HepG2 (cell line): ENCODE results near the gene COPS3. TPM values are rescaled to one million over a fixed set of nuclear protein-coding genes. Genes with fewer than 3 reads are reported as not detected.
A peak's percentile ranks its signal among the peaks of the same experiment; 100 is the strongest.

Source experiments
- HHEX ChIP-seq: IDR thresholded peaks from 2 replicates; pipeline ENCODE4 v1.6.1; 2016; ENCODE audit warnings: control low read depth
- HNRNPH1 ChIP-seq: fragments of 200-400 bp; formaldehyde crosslinking; optimal IDR thresholded peaks from 2 replicates; pipeline ENCODE3; 2017; ENCODE audit warnings: mild to moderate bottlenecking, low read depth, low read length
- HOXA3 ChIP-seq: sonication (generic); formaldehyde crosslinking; IDR thresholded peaks from 2 replicates; pipeline ENCODE4 v1.5.0; 2020; ENCODE audit warnings: missing genetic modification reagents
- MED8 ChIP-seq: sonication (generic); formaldehyde crosslinking; IDR thresholded peaks from 2 replicates; pipeline ENCODE4 v1.8.1; 2023; ENCODE audit warnings: mild to moderate bottlenecking, missing genetic modification reagents; ENCODE audit not compliant: insufficient replicate concordance
- RARG ChIP-seq: sonication (generic); formaldehyde crosslinking; IDR thresholded peaks from 2 replicates; pipeline ENCODE4 v1.4.0; 2020; ENCODE audit warnings: low read depth, mild to moderate bottlenecking, missing genetic modification reagents
- SOX13 ChIP-seq, 3 experiments: fragments of 450-650 bp in 1 of 3; sonication (generic) in 1 of 3; formaldehyde crosslinking in 1 of 3; IDR thresholded peaks in 2 of 3; conservative IDR thresholded peaks in 1 of 3; 2 replicates each; pipeline versions ENCODE4 v1.5.0 to v1.6.1; 2016 to 2020; ENCODE audit warnings: antibody characterized with exemption in 1 of 3, mild to moderate bottlenecking in 1 of 3, missing compliant biosample characterization in 1 of 3, missing genetic modification reagents in 1 of 3, moderate library complexity in 1 of 3
- ZBED4 ChIP-seq: sonication (generic); formaldehyde crosslinking; IDR thresholded peaks from 2 replicates; pipeline ENCODE4 v1.4.0; 2020; ENCODE audit warnings: missing genetic modification reagents, borderline replicate concordance
- ZNF264 ChIP-seq: sonication (generic); formaldehyde crosslinking; IDR thresholded peaks from 2 replicates; pipeline ENCODE4 v1.4.0; 2020; ENCODE audit warnings: missing genetic modification reagents
- ZNF572 ChIP-seq: sonication (generic); formaldehyde crosslinking; IDR thresholded peaks from 2 replicates; pipeline ENCODE4 v1.5.1; 2020; ENCODE audit warnings: mild to moderate bottlenecking, missing genetic modification reagents
- ZNF607 ChIP-seq: sonication (generic); formaldehyde crosslinking; IDR thresholded peaks from 2 replicates; pipeline ENCODE4 v1.5.1; 2020; ENCODE audit warnings: missing genetic modification reagents, mild to moderate bottlenecking, borderline replicate concordance
- ZNF691 ChIP-seq: sonication (generic); formaldehyde crosslinking; IDR thresholded peaks from 2 replicates; pipeline ENCODE4 v1.4.0; 2020; ENCODE audit warnings: missing genetic modification reagents, low read depth, mild to moderate bottlenecking, borderline replicate concordance
- ZNF704 ChIP-seq: sonication (generic); formaldehyde crosslinking; IDR thresholded peaks from 2 replicates; pipeline ENCODE4 v1.8.1; 2023; ENCODE audit warnings: mild to moderate bottlenecking, inconsistent platforms, moderate library complexity, missing genetic modification reagents, borderline replicate concordance
- ZNF775 ChIP-seq: sonication (generic); formaldehyde crosslinking; IDR thresholded peaks from 2 replicates; pipeline ENCODE4 v1.4.0; 2020; ENCODE audit warnings: missing genetic modification reagents, mild to moderate bottlenecking, moderate library complexity, borderline replicate concordance
- ZNF850 ChIP-seq: sonication (generic); formaldehyde crosslinking; conservative IDR thresholded peaks from 2 replicates; pipeline ENCODE4 v1.9.0; 2021; ENCODE audit warnings: mild to moderate bottlenecking, missing genetic modification reagents
- polyA plus RNA-seq, 8 experiments: library from polyadenylated mRNA; depleted of rRNA in 3 of 8; stranded (reverse) in 7 of 8; unstranded in 1 of 8; fragments of >200 nt; fragmentation: Illumina TruSeq in 4 of 8; extraction: Trizol in 4 of 8; gene quantifications; 2 replicates each; pipeline versions ENCODE4 v1.2.1 to v1.2.3, GENCODE V29; 2011 to 2016; ENCODE audit warnings: low read depth in 4 of 8, missing spikeins in 1 of 8, mixed read lengths in 1 of 8; ENCODE audit not compliant: insufficient read depth in 1 of 8
- total RNA-seq, 5 experiments: library from RNA; depleted of rRNA; stranded (reverse); fragments of >200 nt; fragmentation: Illumina TruSeq; extraction: Trizol; gene quantifications; 2 replicates each; pipeline ENCODE4 v1.2.3, GENCODE V29; 2016; ENCODE audit warnings: low read depth in 1 of 5

COPS3 gene
- total and polyA plus RNA-seq, 2 of the 13 experiments (the other 11 are each of a cell fraction or from before 2014, with no cell fraction given): 46.3 to 103 TPM

GRCh38 chr17:17237026-17237799 lies 43.8 kb downstream of the COPS3 start, which contains the start of gene FLCN (continued):
- peak; percentile 85; the same call in 1 of the 2 replicates for TF ChIP-seq ZNF607 (CRISPR knock-in tag)
- TF ChIP-seq ZNF704 (CRISPR knock-in tag): peak; percentile 66
- TF ChIP-seq HHEX: no peak
- no peak for TF ChIP-seq MED8 (CRISPR knock-in tag)
- TF ChIP-seq HNRNPH1: no peak
- no peak for TF ChIP-seq ZNF775 (CRISPR knock-in tag)
- TF ChIP-seq ZNF264 (CRISPR knock-in tag): 0 out of 2 replicates have a peak, but pooled peaks have one; percentile 43
- TF ChIP-seq HOXA3 (CRISPR knock-in tag): peak; percentile 34; the same call in 1 of the 2 replicates
- 0 out of 2 replicates have a peak, but pooled peaks have one; percentile 53 for TF ChIP-seq RARG (CRISPR knock-in tag)
- TF ChIP-seq SOX13 (IDR thresholded peaks at IDR 0.05): no peak
- no peak for TF ChIP-seq SOX13 (CRISPR knock-in tag; conservative IDR thresholded peaks at IDR 0.05 in 1 of 2, IDR thresholded peaks at IDR 0.05 in 1 of 2)
- no peak for TF ChIP-seq ZNF691 (CRISPR knock-in tag)
- peak; percentile 47; the same call in 1 of the 2 replicates for TF ChIP-seq ZBED4 (CRISPR knock-in tag)
- TF ChIP-seq ZNF572: 0 out of 2 replicates have a peak, but pooled peaks have one; percentile 66
- TF ChIP-seq ZNF850 (CRISPR knock-in tag): no peak
